Kidney capillary endothelial cell (primary cell): ENCODE data around the gene SEPTIN8.

Source experiments
- DNase-seq: peaks from one replicate; pipeline ENCODE4 v3.0.0-alpha.2; 2018; ENCODE audit warnings: low spot score

SEPTIN8 gene

GRCh38 chr5:132763181-132764036, 13.6 kb downstream of the SEPTIN8 start:
- DNase-seq: no peak

DNA sequence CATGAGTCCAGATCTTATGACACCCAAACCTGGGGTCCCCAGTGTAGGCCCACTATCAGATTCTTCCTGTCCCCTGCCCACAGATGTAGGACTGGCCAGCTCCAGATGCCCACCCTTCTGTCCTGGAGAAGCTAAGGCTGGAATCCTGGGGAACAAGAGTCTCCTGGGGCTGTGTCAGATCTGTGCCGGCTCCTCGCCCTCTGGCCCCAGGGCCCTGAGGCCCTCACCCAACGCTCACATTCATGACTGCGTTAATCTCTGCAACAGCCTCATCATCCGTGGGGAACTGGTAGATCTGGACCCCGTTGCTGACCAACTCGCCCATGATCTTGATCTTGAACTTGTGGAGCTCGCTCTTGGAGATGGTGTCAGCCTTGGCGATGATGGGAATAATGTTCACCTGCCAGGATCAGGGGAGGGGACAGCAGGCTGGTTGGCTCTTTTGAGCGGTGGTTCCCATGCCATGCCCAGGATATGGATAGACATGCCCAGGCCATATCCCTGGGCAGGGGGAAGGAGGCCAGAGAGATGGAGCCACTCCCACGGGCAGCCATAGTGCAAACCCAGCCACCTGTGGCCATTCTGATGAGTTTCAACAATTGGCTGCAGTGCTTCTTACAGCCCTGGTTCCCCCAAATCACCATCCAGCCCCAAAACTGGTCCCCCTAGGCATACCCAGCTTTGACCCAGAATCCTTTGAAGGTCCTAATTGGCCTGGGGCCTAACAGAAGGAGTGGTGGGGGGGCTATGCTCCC, 14.6 kb downstream of the SEPTIN8 start:
- DNase-seq: no peak

GRCh38 chr5:132761321-132762240, 15.5 kb downstream of the SEPTIN8 start:
- no peak for DNase-seq

- DNase-seq: no peak
These were observed 16.3 kb downstream of the SEPTIN8 start for GRCh38 chr5:132760601-132761317.

- no peak for DNase-seq
These were observed 17.0 kb downstream of the SEPTIN8 start for GRCh38 chr5:132760049-132760420.

DNA sequence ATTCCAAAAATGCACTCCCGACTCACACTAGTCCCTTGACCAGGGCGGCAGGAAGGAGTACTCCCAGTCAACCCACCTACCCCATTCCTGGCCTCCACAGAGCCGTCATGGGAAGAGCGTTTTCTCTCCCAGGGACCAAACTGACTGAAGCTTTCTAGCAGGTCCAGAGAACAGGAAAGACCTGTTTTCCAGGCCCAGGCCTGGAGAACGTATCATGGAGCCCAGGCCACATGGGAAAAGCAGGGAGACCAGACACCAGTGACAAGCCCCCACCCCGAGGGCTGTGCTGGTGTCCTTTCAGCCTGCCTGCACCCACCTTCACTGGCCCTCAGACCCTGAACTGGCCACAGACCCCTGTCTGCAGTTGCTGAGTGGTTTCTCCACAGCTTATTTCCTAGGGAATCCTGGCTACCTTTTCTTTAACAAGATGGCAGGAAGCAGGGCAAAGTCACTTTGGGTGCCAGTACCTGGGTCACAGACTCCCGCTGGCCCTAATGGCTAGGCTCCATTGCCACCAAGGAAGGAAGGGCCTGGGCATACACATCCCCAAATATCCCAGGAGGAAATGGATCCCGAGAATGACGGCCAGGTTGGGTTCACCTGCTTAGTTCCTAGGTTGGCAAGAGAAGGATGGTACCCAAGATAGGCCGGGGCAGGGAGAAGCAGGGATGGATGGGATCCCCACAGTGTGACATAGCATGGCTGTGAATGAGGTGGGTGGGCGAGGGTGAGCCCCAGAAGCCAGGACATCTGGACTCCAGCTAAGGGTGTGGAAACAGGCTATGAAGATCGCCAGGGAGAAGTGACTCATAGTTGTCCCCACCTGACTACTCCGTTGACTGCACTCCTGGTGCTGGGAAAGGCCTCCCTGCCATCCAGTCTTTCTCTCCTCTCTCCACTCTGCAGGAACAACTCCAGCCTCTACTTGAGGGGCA, 17.7 kb downstream of the SEPTIN8 start:
- DNase-seq: no peak

DNA sequence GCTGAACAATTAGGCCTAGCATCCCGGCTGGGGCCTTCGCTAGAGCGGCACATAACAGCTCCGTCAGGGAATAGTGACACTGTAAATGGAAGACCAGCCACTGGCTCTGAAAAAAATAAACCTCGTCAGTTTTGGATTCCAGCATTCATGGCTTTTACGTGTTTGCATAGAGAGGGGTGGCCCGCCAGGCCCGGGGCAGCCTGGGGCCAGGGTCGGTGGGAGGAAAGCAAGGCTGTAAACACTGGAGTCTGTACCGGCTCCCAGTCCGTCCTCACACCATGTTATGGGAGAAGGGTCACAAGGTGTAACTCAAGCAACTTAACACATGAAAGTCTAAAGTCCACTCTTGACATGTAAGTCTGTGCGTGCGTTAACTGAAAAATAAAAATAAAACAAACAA, 18.6 kb downstream of the SEPTIN8 start:
- no peak for DNase-seq

- DNase-seq: no peak
These were observed 20.5 kb downstream of the SEPTIN8 start for GRCh38 chr5:132756542-132756941.

DNA sequence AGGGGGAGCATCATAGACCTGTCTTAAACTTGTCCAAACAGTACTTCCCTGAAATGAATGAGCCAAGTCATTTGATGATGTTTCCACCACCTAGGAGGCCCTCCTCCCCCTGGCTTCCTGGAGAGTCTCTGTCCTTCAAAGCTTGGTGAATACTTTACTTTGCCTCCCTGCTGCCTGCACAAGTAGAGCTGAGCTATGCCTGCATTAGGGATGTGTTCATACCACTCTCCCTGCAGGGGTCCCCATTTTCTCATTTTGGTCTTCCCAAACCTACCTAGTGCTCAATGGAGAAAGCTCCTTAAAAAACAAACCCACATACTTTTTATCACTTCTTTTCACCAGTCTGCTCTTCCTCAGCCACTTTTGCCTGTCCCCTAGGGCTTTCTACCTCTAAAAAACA, 22.1 kb downstream of the SEPTIN8 start:
- no peak for DNase-seq

- DNase-seq: no peak
These were observed 22.9 kb downstream of the SEPTIN8 start for GRCh38 chr5:132754111-132754510.

- DNase-seq: no peak
These were observed 23.7 kb downstream of the SEPTIN8 start for GRCh38 chr5:132753135-132753987.

- DNase-seq: no peak
These were observed 24.4 kb downstream of the SEPTIN8 start for GRCh38 chr5:132752581-132753125.

DNA sequence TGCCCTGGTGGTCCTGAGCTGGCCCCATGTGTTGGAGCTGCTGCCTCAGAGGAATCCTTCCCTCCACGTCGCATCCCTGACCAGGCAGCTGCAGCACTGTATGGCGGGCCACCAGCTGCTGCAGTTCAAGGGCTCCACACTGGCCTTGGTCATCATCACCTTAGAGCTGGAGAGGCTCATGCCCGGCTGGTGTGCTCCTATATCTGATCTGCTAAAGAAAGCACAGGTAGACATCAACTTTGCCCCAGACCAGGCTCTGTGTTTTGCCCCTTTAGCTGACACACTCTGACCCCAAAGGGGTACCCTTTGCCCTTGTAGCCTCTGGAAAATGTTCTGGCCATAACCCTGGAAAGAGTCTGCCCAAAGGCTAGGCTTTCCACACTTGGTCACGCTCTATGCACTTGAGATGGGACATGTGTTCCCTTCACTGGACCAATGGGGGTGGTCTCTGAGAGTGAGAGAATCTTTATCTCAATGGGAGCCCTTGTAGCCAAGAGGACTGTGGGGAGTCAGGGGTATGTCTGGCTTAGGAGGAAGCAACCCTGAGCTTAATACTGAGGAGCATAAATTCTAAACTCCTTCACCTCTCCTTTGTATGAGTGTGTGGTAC, 25.0 kb downstream of the SEPTIN8 start:
- no peak for DNase-seq

- DNase-seq: no peak
These were observed 25.6 kb downstream of the SEPTIN8 start for GRCh38 chr5:132751444-132751843.

GRCh38 chr5:132750471-132751230, 26.4 kb downstream of the SEPTIN8 start:
- no peak for DNase-seq

- DNase-seq: no peak
These were observed 27.5 kb downstream of the SEPTIN8 start for GRCh38 chr5:132749506-132749905.

GRCh38 chr5:132748522-132749000, 28.5 kb downstream of the SEPTIN8 start:
- DNase-seq: no peak
